Mammary epithelial cell (primary cell): ENCODE results near the gene LAIR2.
"Not testable (repeated sequence)": the region's sequence is repeated elsewhere in the genome, so short reads cannot be mapped to it uniquely, and the experiment has no call there.

Source experiments
- CTCF ChIP-seq, 2 donors: IDR thresholded peaks in 1 of 2; conservative IDR thresholded peaks in 1 of 2; 2 replicates each; pipeline ENCODE4 v1.5.1; 2011 to 2012; ENCODE audit warnings: inconsistent platforms in 2 of 2, low read length in 2 of 2, mild to moderate bottlenecking in 2 of 2, control low read depth in 1 of 2, low read depth in 1 of 2; ENCODE audit not compliant: insufficient read depth in 1 of 2; ENCODE audit errors: extremely low read depth in 1 of 2
- EZH2 ChIP-seq: IDR thresholded peaks from 2 replicates; pipeline ENCODE4 v1.6.1; 2012; ENCODE audit warnings: low read length, inconsistent platforms, borderline replicate concordance

DNA sequence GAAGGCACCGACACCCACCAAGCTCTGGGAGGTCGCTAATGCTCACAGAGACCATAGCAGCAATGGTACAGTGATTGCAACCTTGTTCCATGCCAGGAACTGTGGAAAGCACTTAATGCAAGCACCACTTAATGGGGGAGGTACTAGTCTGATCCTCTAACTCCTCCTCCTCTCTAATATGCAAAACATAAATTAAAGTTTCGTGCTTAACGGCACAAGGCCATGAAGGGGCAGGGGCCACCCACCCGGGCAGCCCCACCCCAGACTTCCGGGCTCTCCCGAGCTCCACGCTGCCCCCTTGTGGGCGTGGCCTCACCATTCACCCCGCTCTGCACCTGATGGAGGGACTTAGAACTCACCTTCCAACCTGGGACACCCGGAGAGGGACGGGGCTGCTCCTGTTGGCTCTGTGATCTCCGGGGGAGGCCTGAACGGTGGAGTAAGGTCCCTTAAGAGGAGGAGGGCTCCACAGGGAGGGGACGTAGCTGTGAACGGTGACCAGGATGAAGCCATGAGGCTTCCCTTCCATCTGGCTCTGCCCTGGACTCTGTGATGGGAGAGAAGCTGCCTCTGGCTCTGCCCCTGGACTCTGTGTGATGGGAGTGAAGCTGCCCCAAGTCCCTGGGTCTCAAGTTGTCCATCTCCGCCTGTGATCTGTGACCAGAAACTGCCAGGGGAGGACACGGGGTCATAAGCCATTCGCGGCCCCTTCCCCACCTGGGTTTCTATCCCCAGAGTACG lies 6.7 kb downstream of the LAIR2 start:
- not testable (repeated sequence) for TF ChIP-seq EZH2; CTCF (conservative IDR thresholded peaks at IDR 0.05 in 1 of 2, IDR thresholded peaks at IDR 0.05 in 1 of 2; ENCODE audit: extremely low read depth in 1 of 2, insufficient read depth in 1 of 2, low read depth in 1 of 2, low read length in 2 of 2)
